H1 (cell line): ENCODE results near the gene UBA6. TPM values are rescaled to one million over a fixed set of nuclear protein-coding genes. Genes with fewer than 3 reads are reported as not detected.
A peak's percentile ranks its signal among the peaks of the same experiment; 100 is the strongest.

Source experiments
- CTCF ChIA-PET: fragments of 300-600 bp; sonication (Branson Sonifier 250); formaldehyde crosslinking; loops from one replicate; lab custom pipeline; 2021; ENCODE audit not compliant: partially characterized antibody; lab: Charles Lee
- POLR2A ChIA-PET: fragments of 300-600 bp; sonication (Branson Sonifier 250); formaldehyde crosslinking; loops from one replicate; lab custom pipeline; 2021; ENCODE audit warnings: inconsistent platforms; ENCODE audit not compliant: partially characterized antibody; lab: Charles Lee
- DNase-seq, 2 experiments: peaks; one replicate each; pipeline versions ENCODE4 v3.0.0 to v3.0.0-alpha.2; 2010 to 2022; ENCODE audit warnings: low spot score in 2 of 2, low read depth in 1 of 2, mixed read lengths in 1 of 2
- FAIRE-seq: peaks from 2 replicates; lab custom pipeline; 2011; peaks lifted over from hg19 to GRCh38; lab: Jason Lieb, UNC
- H2AFZ ChIP-seq: 2 replicates; pipeline ENCODE4 v1.8.1; 2012; ENCODE audit warnings: low read length, inconsistent platforms
- H2AK5ac ChIP-seq: 2 replicates; pipeline ENCODE4 v1.6.1; 2013; ENCODE audit warnings: low read depth, low read length
- H2BK120ac ChIP-seq: replicated peaks from 2 replicates; pipeline ENCODE3; 2013; ENCODE audit warnings: low read depth, low read length, inconsistent platforms
- H2BK12ac ChIP-seq: 2 replicates; pipeline ENCODE4 v1.6.1; 2013; ENCODE audit warnings: low read depth, low read length
- H2BK15ac ChIP-seq: 2 replicates; pipeline ENCODE4 v1.6.1; 2013; ENCODE audit warnings: low read length
- H2BK20ac ChIP-seq: 2 replicates; pipeline ENCODE4 v1.6.1; 2013; ENCODE audit warnings: low read length
- H2BK5ac ChIP-seq: 2 replicates; pipeline ENCODE4 v1.6.1; 2013; ENCODE audit warnings: low read depth, low read length
- H3K14ac ChIP-seq: 2 replicates; pipeline ENCODE4 v1.6.1; 2013; ENCODE audit warnings: inconsistent platforms; ENCODE audit not compliant: insufficient read length
- H3K18ac ChIP-seq: 2 replicates; pipeline ENCODE4 v1.6.1; 2013; ENCODE audit warnings: low read length; ENCODE audit errors: extremely low read depth
- H3K23ac ChIP-seq: 2 replicates; pipeline ENCODE4 v1.6.1; 2013; ENCODE audit warnings: inconsistent platforms; ENCODE audit not compliant: insufficient read length
- H3K23me2 ChIP-seq: 2 replicates; pipeline ENCODE4 v1.6.1; 2013; ENCODE audit warnings: low read depth, low read length
- H3K27ac ChIP-seq: 2 replicates; pipeline ENCODE4 v1.6.1; 2011; ENCODE audit warnings: low read depth, low read length, inconsistent platforms
- H3K27me3 ChIP-seq, 4 experiments: replicated peaks in 1 of 4; 1 replicate in 1 of 4; 2 replicates in 3 of 4; pipeline versions ENCODE4 v1.6.1 to v1.8.1; 2011 to 2013; ENCODE audit warnings: low read length in 3 of 4, mild to moderate bottlenecking in 3 of 4, inconsistent platforms in 2 of 4, mixed read lengths in 2 of 4, moderate library complexity in 1 of 4; ENCODE audit not compliant: control insufficient read depth in 3 of 4, insufficient read depth in 3 of 4; ENCODE audit errors: extremely low read depth in 1 of 4
- H3K36me3 ChIP-seq, 4 experiments: 2 replicates each; pipeline versions ENCODE4 v1.6.1 to v1.8.1; 2011 to 2013; ENCODE audit warnings: mild to moderate bottlenecking in 4 of 4, low read length in 3 of 4, moderate library complexity in 2 of 4, control low read depth in 1 of 4, inconsistent platforms in 1 of 4; ENCODE audit not compliant: insufficient read depth in 4 of 4, control insufficient read depth in 2 of 4
- H3K4ac ChIP-seq: replicated peaks from 2 replicates; pipeline ENCODE3; 2013; ENCODE audit warnings: low read length, low read depth, mixed read lengths, inconsistent platforms; ENCODE audit not compliant: insufficient read length
- H3K4me1 ChIP-seq, 4 experiments: replicated peaks in 1 of 4; 1 replicate in 1 of 4; 2 replicates in 3 of 4; pipeline versions ENCODE4 v1.6.1 to v1.8.1; 2011 to 2013; ENCODE audit warnings: low read length in 3 of 4, inconsistent platforms in 2 of 4, mixed read lengths in 1 of 4; ENCODE audit not compliant: insufficient read depth in 4 of 4, control insufficient read depth in 3 of 4
- H3K4me2 ChIP-seq, 2 experiments: 2 replicates each; pipeline versions ENCODE4 v1.6.1 to v1.8.1; 2011 to 2013; ENCODE audit warnings: low read depth in 2 of 2, low read length in 2 of 2, control low read depth in 1 of 2, inconsistent platforms in 1 of 2, mild to moderate bottlenecking in 1 of 2; ENCODE audit not compliant: insufficient read depth in 1 of 2
- H3K4me3 ChIP-seq, 4 experiments: fragments of 200-600, 300-600 bp in 1 of 4; sonication (generic), shearing (Covaris generic), sonication (Bioruptor Twin) in 1 of 4; 2 replicates each; pipeline versions ENCODE4 v1.5.1 to v1.8.1; 2011 to 2016; ENCODE audit warnings: low read length in 4 of 4, low read depth in 3 of 4, control low read depth in 2 of 4, inconsistent platforms in 2 of 4, mild to moderate bottlenecking in 2 of 4, mixed read lengths in 1 of 4, moderate library complexity in 1 of 4; ENCODE audit not compliant: insufficient read depth in 2 of 4; ENCODE audit errors: extremely low read depth in 1 of 4
- H3K56ac ChIP-seq: replicated peaks from 2 replicates; pipeline ENCODE3; 2013; ENCODE audit warnings: low read depth, mild to moderate bottlenecking, mixed read lengths, low read length, inconsistent platforms; ENCODE audit not compliant: insufficient read length
- H3K79me1 ChIP-seq: 2 replicates; pipeline ENCODE4 v1.6.1; 2013; ENCODE audit warnings: low read depth, low read length, control low read depth
- H3K79me2 ChIP-seq, 2 experiments: 2 replicates each; pipeline versions ENCODE4 v1.6.1 to v1.8.1; 2012 to 2013; ENCODE audit warnings: low read length in 2 of 2, mild to moderate bottlenecking in 2 of 2, inconsistent platforms in 1 of 2; ENCODE audit not compliant: insufficient read depth in 2 of 2, control insufficient read depth in 1 of 2
- H3K9ac ChIP-seq, 4 experiments: replicated peaks in 1 of 4; 1 replicate in 1 of 4; 2 replicates in 3 of 4; pipeline versions ENCODE4 v1.6.1 to v1.8.1; 2011 to 2013; ENCODE audit warnings: low read depth in 3 of 4, low read length in 3 of 4, control low read depth in 2 of 4, mild to moderate bottlenecking in 2 of 4, moderate library complexity in 2 of 4, inconsistent platforms in 1 of 4; ENCODE audit errors: extremely low read depth in 1 of 4
- H3K9me3 ChIP-seq, 2 experiments: 2 replicates each; pipeline versions ENCODE4 v1.6.1 to v1.8.1; 2012 to 2013; ENCODE audit warnings: mild to moderate bottlenecking in 2 of 2, moderate library complexity in 2 of 2, control low read depth in 1 of 2, inconsistent platforms in 1 of 2, low read depth in 1 of 2, low read length in 1 of 2, mixed read lengths in 1 of 2; ENCODE audit not compliant: insufficient read depth in 2 of 2
- H4K20me1 ChIP-seq, 2 experiments: replicated peaks in 1 of 2; 2 replicates each; pipeline versions ENCODE3 to v1.8.1; 2011 to 2013; ENCODE audit warnings: inconsistent platforms in 2 of 2, low read length in 2 of 2, mild to moderate bottlenecking in 1 of 2; ENCODE audit not compliant: insufficient read depth in 2 of 2, control insufficient read depth in 1 of 2
- H4K5ac ChIP-seq: 2 replicates; pipeline ENCODE4 v1.6.1; 2013; ENCODE audit warnings: low read length, low read depth, mixed read lengths, inconsistent platforms; ENCODE audit not compliant: insufficient read length
- H4K8ac ChIP-seq: 2 replicates; pipeline ENCODE4 v1.8.0; 2013; ENCODE audit warnings: mild to moderate bottlenecking, moderate library complexity, low read length, inconsistent platforms; ENCODE audit not compliant: insufficient read depth; ENCODE audit errors: extremely low read depth
- H4K91ac ChIP-seq: replicated peaks from 2 replicates; pipeline ENCODE3; 2013; ENCODE audit warnings: low read length, mixed read lengths, inconsistent platforms; ENCODE audit not compliant: insufficient read length
- BACH1 ChIP-seq: IDR thresholded peaks from 2 replicates; pipeline ENCODE4 v1.6.1; 2012; ENCODE audit warnings: low read length, improper control_type of control experiment
- BCL11A ChIP-seq, 2 experiments: IDR thresholded peaks; one replicate each; pipeline ENCODE4 v1.6.1; 2011; ENCODE audit warnings: low read depth in 2 of 2, low read length in 2 of 2, mild to moderate bottlenecking in 2 of 2
- CBX5 ChIP-seq: fragments of 300-800, 300-1000 bp; sonication (generic); IDR thresholded peaks from 2 replicates; pipeline ENCODE4 v1.7.1; 2016; ENCODE audit warnings: antibody characterized with exemption, low read length, low read depth
- EZH2 ChIP-seq: fragments of 200-600 bp; sonication (generic); IDR thresholded peaks from 2 replicates; pipeline ENCODE4 v1.7.1; 2012; ENCODE audit warnings: low read depth, mild to moderate bottlenecking, moderate library complexity, low read length, inconsistent platforms; ENCODE audit not compliant: severe bottlenecking
- JUN ChIP-seq: IDR thresholded peaks from 2 replicates; pipeline ENCODE4 v1.6.1; 2011; ENCODE audit warnings: low read depth, mild to moderate bottlenecking, improper control_type of control experiment, low read length
- NANOG ChIP-seq: IDR thresholded peaks from 2 replicates; pipeline ENCODE4 v1.6.1; 2011; ENCODE audit warnings: low read length, low read depth, mild to moderate bottlenecking, inconsistent platforms; ENCODE audit not compliant: insufficient read depth, poor library complexity, severe bottlenecking
- RAD21 ChIP-seq, 2 experiments: IDR thresholded peaks in 1 of 2; conservative IDR thresholded peaks in 1 of 2; 2 replicates each; pipeline ENCODE4 v1.6.1; 2011; ENCODE audit warnings: low read depth in 2 of 2, low read length in 2 of 2, improper control_type of control experiment in 1 of 2, inconsistent platforms in 1 of 2, mild to moderate bottlenecking in 1 of 2, moderate library complexity in 1 of 2
- RNF2 ChIP-seq: fragments of 200-900, 300-1000 bp; sonication (generic); IDR thresholded peaks from 2 replicates; pipeline ENCODE4 v1.7.1; 2016; ENCODE audit warnings: borderline replicate concordance, low read depth, mild to moderate bottlenecking, antibody characterized with exemption, low read length; ENCODE audit not compliant: poor library complexity, severe bottlenecking; ENCODE audit errors: missing control alignments
- SIX5 ChIP-seq: IDR thresholded peaks from 2 replicates; pipeline ENCODE4 v1.6.1; 2011; ENCODE audit warnings: mild to moderate bottlenecking, low read depth, low read length
- SP4 ChIP-seq: IDR thresholded peaks from 2 replicates; pipeline ENCODE4 v1.6.1; 2012; ENCODE audit warnings: low read length, inconsistent platforms
- SUZ12 ChIP-seq: fragments of 200-600 bp; sonication (generic); IDR thresholded peaks from 2 replicates; pipeline ENCODE4 v1.6.1; 2012; ENCODE audit warnings: mild to moderate bottlenecking, inconsistent platforms, low read length, moderate library complexity, mixed read lengths
- ZNF274 ChIP-seq: IDR thresholded peaks from 2 replicates; pipeline ENCODE4 v1.7.0; 2012; ENCODE audit warnings: low read length, borderline replicate concordance; ENCODE audit errors: extremely low read depth
- polyA plus RNA-seq, 7 experiments: library from polyadenylated mRNA; depleted of rRNA in 3 of 7; stranded (reverse) in 5 of 7; unstranded in 2 of 7; fragments of >200 nt in 5 of 7; fragments of 200-250 nt in 2 of 7; gene quantifications; 1 replicate in 5 of 7; 2 replicates in 1 of 7; 4 replicates in 1 of 7; pipeline versions ENCODE4 v1.2.1 to v1.2.3, GENCODE V29; 2011 to 2013; ENCODE audit warnings: missing spikeins in 2 of 7, mixed read lengths in 2 of 7
- total RNA-seq: library from RNA; stranded (reverse); fragmentation: NEBNext Ultra II Directional; extraction: Animal tissue kit (Norgen Biotek cat#: 25700); gene quantifications from 2 replicates; pipeline ENCODE4 v1.2.1, GENCODE V29; 2021

The UBA6 gene
- total and polyA plus RNA-seq, 2 of the 8 experiments (the other 6 are each of a cell fraction or from before 2014, with no cell fraction given) = 17.4 to 74.3 TPM

GRCh38 chr4:67573193-67573592 is 127.8 kb downstream of the UBA6 start:
- Histone ChIP-seq H3K23me2 (no peaks in the 10 kb centered on the region), H3K27ac (no peak overlapping the region), H3K9me3 (no peaks in the 10 kb centered on the region), H2BK5ac (no peak overlapping the region)
- POLR2A ChIA-PET = no interaction called here
- TF ChIP-seq RNF2 (no peak), BACH1 (no peak), SIX5 (no peak), BCL11A (IDR thresholded peaks at IDR 0.05; ENCODE audit: low read depth in 2 of 2, low read length in 2 of 2) (no peak), ZNF274 (no peak), NANOG (no peak), SUZ12 (no peak), SP4 (no peak), EZH2 (no peak), JUN (no peak), CBX5 (no peak), RAD21 (IDR thresholded peaks at IDR 0.05 in 1 of 2, conservative IDR thresholded peaks at IDR 0.05 in 1 of 2; ENCODE audit: low read depth in 2 of 2, low read length in 2 of 2) (no peak)
- TF ChIP-seq, all 59 proteins: peak for 0
- Histone ChIP-seq H3K4me2 (no peak overlapping the region), H3K4ac (no peak overlapping the region), H2BK12ac (no peak overlapping the region), H3K14ac (no peak overlapping the region), H3K18ac (no peak overlapping the region), H2AFZ (0 out of 2 replicates have a peak overlapping the region, but pooled peaks have one; percentile 24), H4K91ac (no peak overlapping the region), H4K5ac (no peak overlapping the region), H3K79me2 (no peaks in the 10 kb centered on the region), H3K9ac (no peak overlapping the region), H3K36me3 (no peaks in the 10 kb centered on the region), H2BK15ac (no peak overlapping the region), H3K79me1 (no peaks in the 10 kb centered on the region), H3K27me3 (no peaks in the 10 kb centered on the region), H4K20me1 (no peaks in the 10 kb centered on the region), H2AK5ac (no peak overlapping the region), H4K8ac (no peak overlapping the region), H2BK120ac (no peak overlapping the region), H3K23ac (no peak overlapping the region), H3K4me1 (peaks cover 0 to 7% (median 2%) of the 10 kb centered on the region in 4 experiments; a peak in 1 of 7 replicates), H3K56ac (no peak overlapping the region), H3K4me3 (no peak overlapping the region), H2BK20ac (no peak overlapping the region)
- FAIRE-seq = no peak
- CTCF ChIA-PET = no interaction called here
- no peak for DNase-seq
